Progenitor cell of endocrine pancreas (in vitro differentiated cells): ENCODE measurements around the gene EML5. TPM values are rescaled to one million over a fixed set of nuclear protein-coding genes. Genes with fewer than 3 reads are reported as not detected.
A peak's percentile ranks its signal among the peaks of the same experiment; 100 is the strongest.

Experiments used
- DNase-seq: peaks from one replicate; pipeline ENCODE4 v3.0.0; 2021; ENCODE audit warnings: low spot score; ENCODE audit not compliant: unreplicated experiment
- H3K27ac Mint-ChIP-seq: 2 replicates; pipeline ENCODE4 v1.8.0; 2021; ENCODE audit warnings: mild to moderate bottlenecking, moderate library complexity, mixed read lengths
- H3K27me3 Mint-ChIP-seq: 2 replicates; pipeline ENCODE4 v1.8.0; 2021; ENCODE audit warnings: mixed read lengths
- H3K36me3 Mint-ChIP-seq: 2 replicates; pipeline ENCODE4 v1.8.0; 2022; ENCODE audit warnings: mixed read lengths; ENCODE audit not compliant: insufficient read depth
- H3K4me1 Mint-ChIP-seq: 2 replicates; pipeline ENCODE4 v1.8.0; 2021; ENCODE audit warnings: low read depth, mixed read lengths
- H3K4me3 Mint-ChIP-seq: 2 replicates; pipeline ENCODE4 v1.8.0; 2021; ENCODE audit warnings: low read depth, mild to moderate bottlenecking, moderate library complexity, mixed read lengths
- H3K9me3 Mint-ChIP-seq: 2 replicates; pipeline ENCODE4 v1.8.0; 2021; ENCODE audit warnings: low read depth, mixed read lengths
- CTCF ChIP-seq: fragments of 200-600 bp; sonication (generic); IDR thresholded peaks from one replicate; pipeline ENCODE4 v1.5.0; 2021; ENCODE audit warnings: antibody characterized with exemption, mild to moderate bottlenecking; ENCODE audit not compliant: unreplicated experiment
- total RNA-seq: library from RNA; stranded (reverse); gene quantifications from 2 replicates; pipeline ENCODE4 v1.2.1, GENCODE V29; 2021

Gene EML5
- total RNA-seq, 1 donor from 2014 or later, result 6.0 TPM

GRCh38 chr14:88562831-88563686 lies 229.7 kb downstream of the EML5 start, which contains the start of gene ZC3H14:
TSS of gene ZC3H14 (plus strand) at chr14:88563037. CDS start at chr14:88563134, 97 bp downstream.
- no peaks in the 10 kb centered on the region for H3K27me3 Mint-ChIP-seq
- peak within 1 kb of the TSS; percentile 98 for H3K27ac Mint-ChIP-seq
- peaks cover 2% of the 10 kb centered on the region for H3K36me3 Mint-ChIP-seq
- peaks cover 10% of the 10 kb centered on the region for H3K4me1 Mint-ChIP-seq
- no peaks in the 10 kb centered on the region for H3K9me3 Mint-ChIP-seq
- H3K4me3 Mint-ChIP-seq, result peak within 1 kb of the TSS; percentile 93
- no peak for TF ChIP-seq CTCF
- DNase-seq, result peak; percentile 85

DNA sequence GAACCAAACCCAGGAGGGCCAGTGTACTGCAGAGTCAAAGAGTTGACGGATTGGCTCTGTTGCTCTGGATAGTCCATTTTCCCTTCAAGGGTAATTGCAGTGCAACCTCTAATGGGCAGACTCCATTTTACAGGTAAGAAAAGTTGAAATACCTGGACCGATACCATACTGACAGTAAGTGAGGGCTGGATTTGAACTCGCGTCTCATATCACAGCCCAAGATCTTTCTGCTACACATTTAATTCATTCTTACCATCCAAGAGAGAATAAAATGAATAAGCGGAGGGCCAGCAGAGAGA lies 230.3 kb downstream of the EML5 start:
- Mint-ChIP-seq H3K4me3 (peak overlapping the region; percentile 93), H3K4me1 (peaks cover 10% of the 10 kb centered on the region), H3K9me3 (no peaks in the 10 kb centered on the region), H3K27me3 (no peaks in the 10 kb centered on the region), H3K36me3 (peaks cover 2% of the 10 kb centered on the region), H3K27ac (peak overlapping the region; percentile 91)
- TF ChIP-seq CTCF, result peak; percentile 10
- no peak for DNase-seq

Other genes with a start within 250 kb of the EML5 start
- 40.0 and 42.1 TPM in 2 replicates for gene PTPN21, start 237.9 kb downstream of the EML5 start, total RNA-seq
- 102 and 116 TPM in 2 replicates for gene ZC3H14, start 229.9 kb downstream of the EML5 start, total RNA-seq
- gene TTC8, start 31.7 kb upstream of the EML5 start, total RNA-seq, result 29.7 and 30.0 TPM in 2 replicates